MV-4-11 (cell line): Measurements from ENCODE around the gene ADRA2A.
A peak's percentile ranks its signal among the peaks of the same experiment; 100 is the strongest.

Source experiments
- DNase-seq: peaks from one replicate; lab custom pipeline; 2025; lab: John Stamatoyannopoulos, UW

Gene ADRA2A

DNA sequence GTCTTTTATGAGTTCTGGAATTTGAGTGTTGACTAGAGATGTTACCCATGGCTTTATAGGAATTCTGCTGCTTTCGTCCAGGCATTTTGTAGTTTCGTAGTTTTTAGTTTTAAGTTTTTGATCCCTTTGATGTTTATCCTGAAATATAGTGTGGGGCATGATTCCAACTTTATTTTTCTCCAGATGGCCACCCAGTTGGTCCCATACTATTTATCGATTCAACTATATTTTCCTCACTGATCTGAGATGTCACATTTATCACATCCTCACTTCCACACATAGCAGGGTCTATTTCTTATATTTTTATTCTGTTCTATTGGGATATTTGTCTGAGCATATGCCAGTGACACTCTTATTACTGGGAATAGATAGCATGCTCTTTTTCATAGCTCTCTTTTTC is 33.9 kb downstream of the ADRA2A start:
- no peak for DNase-seq

DNA sequence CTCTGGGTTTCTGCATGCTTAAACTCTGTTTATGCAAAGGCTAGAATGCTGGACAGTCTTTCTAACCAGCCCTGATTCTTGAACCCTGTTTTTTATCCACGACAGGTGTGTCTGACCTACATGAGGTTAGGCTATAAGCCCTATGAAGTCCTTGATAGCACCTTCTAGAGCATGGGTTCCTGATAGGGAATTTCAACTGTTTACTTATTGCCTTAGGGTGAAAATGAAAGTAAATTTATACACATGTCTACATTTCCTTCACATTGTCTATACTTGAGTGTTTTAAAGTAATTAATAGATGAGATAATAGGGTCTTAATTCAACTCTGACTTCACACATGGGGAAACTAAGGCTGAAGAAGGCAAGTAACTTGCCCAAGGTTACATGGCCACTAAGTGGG is 35.5 kb downstream of the ADRA2A start:
- no peak for DNase-seq

DNA sequence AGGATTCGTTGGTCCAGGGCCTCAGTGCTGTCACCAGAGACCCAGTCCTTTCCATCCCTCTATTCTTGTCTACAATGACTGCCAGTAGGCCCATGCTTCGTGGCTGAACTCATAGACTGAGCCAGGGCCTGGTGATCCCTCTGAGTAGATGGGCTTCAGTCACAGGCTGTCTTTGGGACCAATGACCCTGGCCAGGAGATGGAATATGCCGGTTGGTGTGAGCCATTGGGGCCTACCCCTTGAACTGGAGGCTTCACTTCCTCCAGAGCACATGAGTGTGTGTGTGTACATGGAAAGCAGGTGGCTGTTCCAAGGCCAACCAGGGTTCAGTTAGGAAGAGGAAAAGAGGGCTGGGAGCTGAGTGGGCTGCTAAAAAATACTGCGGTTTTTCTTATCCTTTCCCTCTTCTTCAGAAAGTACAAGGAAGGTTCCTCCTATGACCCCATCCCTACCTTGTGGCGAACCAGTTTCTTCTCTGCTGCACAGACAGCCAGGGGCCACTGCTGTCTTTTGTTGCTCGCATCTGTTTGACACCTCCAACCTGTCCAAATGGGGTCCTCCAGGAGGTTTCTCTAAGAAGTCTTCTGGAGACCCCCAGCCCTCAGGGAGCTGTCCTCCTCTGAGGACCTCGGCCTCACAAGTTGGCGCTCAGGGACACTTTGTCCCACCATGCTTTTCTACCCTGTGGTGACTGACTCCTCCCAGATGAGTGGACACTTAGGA is 36.6 kb downstream of the ADRA2A start:
- DNase-seq, result no peak

DNA sequence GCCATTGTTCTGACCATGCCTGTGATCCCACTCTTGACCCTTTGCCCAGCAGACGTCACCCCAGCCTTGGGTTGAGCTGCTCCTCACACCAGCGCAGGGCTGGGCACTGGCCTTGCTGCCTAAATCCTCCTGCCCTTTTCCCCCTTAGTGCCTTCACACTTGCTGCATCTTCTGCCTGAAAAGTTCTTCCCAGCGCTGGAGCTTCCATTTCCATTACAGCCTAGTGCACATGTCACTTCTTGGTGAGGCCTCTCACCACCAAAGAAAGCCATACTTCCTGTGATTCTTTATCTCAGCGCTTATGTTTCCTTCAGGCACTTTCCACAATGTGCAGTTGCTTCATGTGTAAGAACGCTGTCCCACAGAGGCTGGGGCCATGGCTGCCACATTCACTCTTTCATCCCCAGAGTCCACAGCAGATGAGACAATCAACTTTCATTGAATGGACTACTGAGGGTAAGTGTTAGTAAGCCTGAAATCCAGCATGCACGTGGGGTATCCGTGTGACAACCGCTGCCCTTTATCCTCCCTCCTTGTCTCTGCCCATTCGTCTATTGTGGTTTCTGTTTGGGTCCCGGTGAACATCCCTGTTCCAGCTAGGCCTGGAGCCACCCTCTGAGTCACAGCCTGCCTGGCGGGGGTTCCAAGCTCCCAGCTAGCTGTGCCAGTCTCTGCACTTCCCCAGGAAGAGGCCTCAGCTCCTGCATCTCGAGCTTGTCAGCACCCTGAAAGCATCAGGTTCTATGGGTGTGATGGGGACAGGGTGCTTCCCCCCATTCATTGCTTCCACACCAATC is 37.3 kb downstream of the ADRA2A start:
- no peak for DNase-seq

DNA sequence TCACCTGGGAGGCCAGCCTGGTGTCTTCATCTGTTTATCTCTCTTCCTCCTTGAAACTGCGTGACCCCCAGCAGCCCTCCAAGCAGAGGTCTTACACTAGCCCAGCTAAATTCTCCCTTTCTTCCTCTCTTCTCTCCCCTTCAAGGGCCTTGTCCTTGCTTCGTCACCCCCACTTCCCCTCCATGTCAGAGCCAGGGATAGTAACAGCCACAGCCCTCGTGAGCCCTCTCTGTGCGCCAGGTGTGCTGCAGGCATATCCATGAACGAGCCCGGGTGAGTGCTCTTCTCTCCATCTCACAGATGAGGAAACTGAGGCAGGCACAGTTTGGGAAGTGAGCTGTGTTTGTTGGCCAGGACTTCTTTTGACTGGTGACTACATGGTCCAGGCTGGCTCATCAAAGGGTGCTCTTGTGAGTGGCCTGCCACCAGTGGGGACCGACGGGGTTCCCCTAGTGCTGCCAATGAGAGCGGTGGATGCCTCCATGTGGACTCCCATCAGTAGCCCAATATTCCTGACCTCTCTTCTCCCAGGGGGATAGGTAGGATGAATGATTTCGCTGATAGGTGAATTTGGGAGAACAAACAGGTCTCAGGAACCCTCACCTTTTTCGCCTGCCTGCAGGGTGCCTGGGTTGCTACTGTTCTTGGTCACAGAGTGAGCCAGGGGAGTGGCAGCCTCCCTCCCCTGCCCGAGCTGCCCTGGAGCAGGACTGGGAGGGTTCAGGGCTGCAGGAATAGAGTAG is 38.1 kb downstream of the ADRA2A start:
- DNase-seq, result no peak

DNA sequence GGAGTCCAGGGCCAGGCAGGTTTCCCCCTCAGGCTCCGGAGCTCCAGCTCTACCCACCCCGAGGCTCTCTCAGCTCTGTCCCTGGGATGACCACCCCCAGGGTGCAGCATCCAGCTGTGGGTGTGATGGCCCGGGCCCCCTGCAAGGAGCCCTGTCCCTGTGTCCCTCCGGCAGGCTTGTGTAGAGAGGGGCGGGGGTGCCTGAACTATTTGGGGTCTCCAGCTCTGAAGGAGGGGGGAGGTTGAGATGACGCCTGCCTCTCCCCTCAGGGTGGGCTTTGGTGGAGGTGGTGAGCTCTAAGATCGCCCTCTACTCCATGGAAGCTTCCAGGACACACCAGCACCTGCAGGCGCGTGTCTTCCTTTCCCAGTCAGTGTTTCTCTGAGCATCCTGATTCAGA is 39.4 kb downstream of the ADRA2A start:
- DNase-seq, result no peak

DNA sequence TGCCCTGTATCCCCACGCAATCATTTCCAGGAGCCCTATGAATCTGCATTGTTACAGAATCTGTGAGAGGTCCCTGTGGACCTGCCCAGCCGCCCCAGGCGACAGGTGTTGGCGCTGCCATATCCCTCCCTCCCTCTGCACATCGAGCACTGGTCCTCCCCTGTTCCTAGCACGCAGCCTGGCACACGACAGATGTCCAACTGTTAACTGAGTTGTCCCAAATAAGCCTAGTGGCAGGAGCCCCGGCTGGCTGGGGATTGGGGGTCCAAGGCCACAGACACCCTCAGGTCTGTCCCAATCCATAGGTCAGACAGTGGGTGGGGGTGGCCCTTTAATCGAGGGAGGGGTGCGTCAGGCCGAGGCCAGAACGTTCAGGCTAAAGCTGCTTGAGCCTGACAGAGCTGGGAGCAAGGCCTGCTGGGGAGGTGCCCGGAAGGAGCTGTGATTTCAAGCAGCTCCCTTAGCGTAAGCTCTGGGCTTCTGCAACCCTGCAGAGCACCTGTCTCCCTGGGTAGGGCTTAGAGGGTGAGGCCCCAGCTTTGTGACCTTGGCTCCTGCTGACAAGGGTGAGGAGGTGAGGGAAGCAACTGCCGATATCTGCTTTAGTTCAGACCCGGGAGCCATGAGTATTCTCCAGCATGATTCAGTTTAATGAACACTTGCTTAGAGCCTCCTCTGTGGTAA is 40.1 kb downstream of the ADRA2A start:
- DNase-seq, result no peak

DNA sequence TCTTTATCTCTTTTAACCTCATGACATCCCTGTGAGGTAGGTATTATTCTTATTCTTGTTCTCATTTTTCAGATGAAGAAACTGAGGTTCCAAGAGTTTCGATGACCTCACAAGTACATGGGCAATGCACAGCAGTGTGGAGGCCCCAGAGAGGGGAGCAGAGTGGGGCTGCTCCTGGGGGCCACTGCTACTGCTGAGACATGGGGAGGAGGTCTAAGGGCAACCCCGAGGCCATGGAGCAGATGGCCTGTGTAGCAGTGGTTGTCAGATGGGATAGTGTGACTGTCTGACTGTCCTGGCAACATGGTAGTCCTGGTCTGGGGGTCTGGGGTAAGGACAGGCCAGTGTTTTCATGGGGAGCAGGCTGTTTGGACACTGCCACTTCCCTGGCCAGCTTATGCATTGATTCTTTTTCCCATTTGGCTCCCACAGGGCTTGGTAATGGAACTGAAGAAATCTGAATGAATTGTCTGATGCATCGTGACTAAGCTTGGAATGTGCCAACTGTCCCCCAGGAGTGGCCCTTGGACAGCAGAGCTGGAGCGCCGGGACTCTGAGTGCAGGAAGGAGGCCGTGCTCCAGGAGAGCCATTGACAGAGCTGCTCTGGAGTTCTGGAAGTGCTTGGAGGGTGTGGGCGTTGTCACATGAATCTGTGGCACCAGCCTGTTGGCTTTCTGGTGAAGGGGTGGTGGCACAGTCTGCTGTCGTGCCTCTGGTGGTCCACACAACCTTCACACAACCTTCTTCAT is 40.9 kb downstream of the ADRA2A start:
- DNase-seq, result no peak

DNA sequence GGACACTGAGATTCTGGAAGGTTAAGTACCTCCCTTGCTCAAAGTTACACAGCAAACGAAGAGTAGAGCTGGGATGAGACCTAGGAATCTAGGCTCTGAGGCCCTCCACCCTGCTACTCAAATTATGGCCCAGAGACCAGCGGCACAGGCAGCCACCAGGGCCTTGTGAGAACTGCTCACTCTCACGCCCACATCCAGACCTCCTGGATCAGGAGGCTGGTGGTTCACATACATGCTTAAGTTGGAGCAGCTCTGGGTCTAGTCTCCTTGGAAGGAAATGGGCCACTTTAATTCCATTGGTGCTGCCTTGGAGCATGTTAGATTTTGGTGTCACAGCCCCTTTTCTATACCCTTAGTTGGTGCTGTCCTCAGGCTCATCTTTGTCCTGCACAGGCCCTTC is 41.9 kb downstream of the ADRA2A start:
- no peak for DNase-seq

DNA sequence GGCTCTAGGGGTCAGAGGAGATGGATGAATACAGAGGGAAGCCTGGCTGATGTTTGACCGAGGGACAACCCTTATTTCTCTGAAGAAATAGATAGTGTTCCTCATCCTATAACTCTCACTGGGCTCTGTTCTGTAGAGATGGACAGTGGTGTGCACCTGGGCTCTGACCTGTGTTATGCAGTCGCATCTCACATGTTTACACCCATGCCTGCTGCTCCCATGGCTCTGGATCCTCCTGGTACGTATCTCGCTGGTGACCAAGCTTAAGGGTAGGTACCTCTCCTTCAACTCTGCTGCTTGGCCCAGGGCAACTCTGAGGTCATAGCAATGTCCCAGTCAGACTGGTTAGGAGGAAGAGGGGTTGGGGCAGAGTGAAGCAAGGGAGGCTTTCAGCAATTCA is 42.8 kb downstream of the ADRA2A start:
- no peak for DNase-seq

DNA sequence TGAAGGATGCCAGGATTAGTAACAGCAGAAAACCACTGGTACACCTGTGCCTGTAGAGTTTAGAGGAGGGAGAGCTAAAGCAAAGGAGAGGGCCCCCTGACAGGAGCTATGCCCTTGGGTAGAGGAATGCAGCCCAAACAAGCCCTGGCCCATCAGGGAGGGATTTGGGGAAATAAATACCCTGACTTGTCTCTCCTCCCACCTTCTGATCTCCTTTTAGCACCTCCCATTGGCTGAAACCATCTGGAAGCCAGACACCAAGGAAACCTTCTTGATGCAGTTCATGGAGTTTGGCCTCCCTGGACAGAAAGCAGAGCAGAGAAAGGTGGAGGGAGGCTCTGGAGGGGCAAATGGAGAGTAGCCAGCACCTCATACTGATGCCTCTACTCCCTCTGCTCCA is 45.3 kb downstream of the ADRA2A start:
- no peak for DNase-seq

DNA sequence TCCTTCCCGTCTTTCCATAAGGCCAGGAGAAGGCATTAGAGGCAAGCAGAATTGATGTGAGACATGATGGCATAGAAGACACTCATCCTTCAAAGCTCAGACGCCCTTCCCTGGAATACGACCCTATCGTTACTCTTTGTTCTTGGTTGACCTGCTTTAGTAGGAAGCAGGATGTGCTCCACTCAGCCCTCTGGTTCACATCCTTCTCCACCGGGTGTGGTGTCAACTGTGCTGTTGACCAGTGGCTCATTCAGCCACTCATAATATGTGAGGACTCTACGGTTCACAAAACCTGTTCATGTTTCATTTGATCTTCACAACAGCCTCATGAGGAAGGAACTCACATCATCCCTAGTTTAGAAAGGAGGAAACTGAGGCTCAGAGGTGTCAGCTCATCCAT is 47.1 kb downstream of the ADRA2A start:
- no peak for DNase-seq

DNA sequence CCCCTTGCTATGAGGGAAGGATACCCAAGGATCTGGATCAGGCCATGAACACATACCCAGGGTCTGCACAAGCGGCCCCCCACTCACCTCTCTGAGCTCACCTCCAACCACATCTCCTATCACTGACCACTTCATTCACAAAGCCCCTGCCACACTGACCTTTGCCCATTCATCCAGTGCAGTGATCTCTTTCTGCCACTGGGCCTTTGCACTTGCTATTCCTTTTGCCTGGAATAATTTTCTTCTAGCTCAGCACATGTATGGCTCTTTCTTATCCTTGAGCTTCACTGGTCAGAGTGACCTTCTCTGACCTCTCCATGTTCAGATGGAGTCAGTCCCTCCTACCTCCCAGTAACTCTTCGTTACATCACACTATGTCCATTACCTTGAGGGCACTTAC is 48.3 kb downstream of the ADRA2A start:
- DNase-seq, result no peak

DNA sequence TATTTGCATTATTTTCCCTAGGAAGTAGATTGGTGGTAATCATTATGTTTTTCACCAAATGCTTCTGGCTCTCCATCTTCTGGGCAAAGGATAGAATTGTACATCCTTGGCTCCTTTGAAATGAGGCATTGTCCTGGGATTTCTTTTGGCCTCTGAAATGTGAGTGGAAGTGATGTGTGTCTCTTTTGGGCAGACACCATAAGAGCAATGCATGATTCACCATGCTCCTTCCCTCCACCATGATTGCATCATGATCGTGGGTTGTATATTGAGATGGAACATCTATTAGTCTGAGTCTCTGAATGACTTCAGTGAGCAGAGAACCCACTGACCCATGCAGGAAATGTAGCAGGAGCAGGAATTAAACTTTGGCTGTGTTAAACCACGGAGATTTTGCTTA is 49.2 kb downstream of the ADRA2A start:
- peak; percentile 27 for DNase-seq

DNA sequence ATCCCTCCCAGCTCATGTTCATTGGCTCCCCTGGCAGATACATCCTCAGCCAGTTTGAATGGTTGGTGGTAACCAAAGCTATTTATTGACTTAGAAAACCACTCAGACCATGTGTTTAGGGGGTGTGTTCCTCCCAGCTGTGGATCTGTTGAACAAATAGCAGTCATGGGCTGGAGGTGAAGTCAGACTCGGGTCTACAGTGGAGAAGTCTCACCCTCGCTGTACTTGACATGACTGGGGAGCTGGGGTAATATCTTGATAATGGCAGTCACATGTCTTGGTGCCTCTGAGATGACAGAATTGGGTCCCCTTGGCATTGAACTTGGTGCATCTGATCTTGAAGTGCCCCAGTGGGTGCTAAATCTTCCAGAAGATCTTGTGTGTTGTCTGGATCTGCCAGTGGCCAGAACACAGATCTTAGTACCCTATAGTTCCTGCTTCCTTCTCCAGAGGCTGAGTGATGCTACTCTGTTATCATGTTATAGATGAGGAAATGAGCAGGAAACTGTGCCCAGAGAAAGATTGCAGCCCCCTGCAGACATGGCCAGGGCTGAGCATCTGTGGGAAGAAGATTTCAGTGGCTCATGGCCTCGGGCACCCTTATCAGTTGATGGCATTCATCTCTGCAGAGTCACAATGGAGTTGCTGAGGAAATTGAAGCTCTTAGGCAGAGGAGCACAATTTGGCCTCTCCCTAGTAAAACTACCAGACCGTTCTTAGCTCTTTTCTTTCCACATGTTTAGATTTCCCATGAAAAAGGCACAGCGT is 50.4 kb downstream of the ADRA2A start:
- no peak for DNase-seq

DNA sequence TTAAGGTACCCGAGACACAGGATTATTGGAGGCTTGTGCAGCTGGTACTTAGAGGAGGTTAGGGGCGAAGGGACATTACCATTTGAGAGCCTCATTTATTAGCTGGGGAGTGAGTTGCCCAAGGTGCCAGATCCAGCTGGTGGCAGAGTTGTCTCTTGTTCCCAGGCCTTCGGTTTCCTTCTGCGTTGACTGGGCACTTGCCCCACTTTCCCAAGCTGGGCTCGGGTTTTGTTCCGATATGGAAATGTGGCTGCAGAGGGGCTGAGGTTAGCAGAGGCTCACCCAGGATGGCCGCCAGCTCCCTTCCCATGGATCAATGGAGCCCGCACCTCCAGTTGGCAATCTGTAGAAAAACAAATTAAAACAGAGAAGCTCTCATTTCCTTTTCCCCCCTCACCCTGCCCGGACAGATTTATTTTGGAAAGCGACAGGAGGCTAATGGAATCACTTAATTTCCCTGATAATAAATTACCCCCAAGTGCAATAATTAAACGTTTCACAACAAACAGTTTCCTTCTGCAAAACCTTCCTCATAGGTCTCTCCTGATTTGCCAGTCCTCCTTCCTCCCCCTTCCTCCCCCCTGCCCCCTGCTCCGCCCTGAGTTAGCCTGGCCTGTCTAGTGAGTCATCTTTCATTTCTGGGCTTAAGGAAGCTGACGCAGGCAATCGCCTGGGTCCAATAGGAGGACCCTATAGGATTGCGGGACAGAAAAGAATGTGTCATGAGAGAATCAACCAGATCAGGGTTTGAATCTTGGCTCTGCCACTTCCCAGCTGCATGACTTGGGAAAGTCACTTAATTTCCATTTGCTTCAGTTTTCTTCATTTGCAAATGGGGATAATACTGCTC is 51.7 kb downstream of the ADRA2A start:
- DNase-seq, result peak; percentile 63

DNA sequence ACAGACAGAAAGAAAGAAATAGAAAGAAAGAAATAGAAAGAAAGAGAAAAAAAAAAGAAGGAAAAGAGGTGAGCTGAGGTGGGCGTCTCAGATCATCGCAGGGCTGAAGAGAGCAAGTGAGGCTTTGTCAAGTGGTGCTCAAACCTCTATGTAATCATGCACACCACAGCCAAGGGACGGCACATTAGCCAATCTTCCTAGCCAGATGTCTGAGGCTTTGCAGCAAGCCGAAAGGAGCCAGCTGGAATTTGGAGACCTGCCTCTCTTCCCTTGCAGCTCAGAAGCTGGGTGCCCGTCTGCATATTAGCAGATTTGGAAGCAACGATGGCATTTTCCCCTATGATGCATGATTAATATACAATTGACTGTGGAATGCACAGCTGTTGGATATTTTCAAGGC is 52.5 kb downstream of the ADRA2A start:
- DNase-seq, result no peak

DNA sequence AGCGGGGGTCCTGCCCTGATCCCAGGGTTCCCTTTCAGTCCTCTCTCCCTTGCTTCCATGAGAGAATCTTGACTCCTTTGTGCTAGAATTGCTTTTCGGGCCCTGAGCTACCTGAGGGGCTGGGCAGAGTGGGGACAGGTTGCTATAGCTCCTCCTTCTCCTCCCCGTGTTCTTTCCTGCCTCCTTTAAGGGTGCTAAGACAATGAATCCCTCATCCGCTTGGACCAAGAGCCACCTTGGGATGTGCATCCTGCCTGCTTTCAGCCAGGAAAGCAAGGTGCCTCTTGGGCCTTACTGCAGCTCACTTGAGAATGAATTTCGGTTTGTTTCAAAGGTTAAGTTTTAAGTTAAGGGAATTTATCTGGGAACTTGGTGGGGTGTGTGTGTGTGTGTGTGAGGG is 53.6 kb downstream of the ADRA2A start:
- no peak for DNase-seq
